GM12878 (cell line): ENCODE measurements around the gene TTC38. TPM values are rescaled to one million over a fixed set of nuclear protein-coding genes. Genes with fewer than 3 reads are reported as not detected.

Experiments
- ATAC-seq: fragments of 200-7000 bp; cut with Tn5 transposase; 3 replicates; pipeline ENCODE4 v1.9.1; 2020; ENCODE audit warnings: mild to moderate bottlenecking, moderate library complexity
- BruUV-seq: library from RNA; stranded (reverse); fragments of 400-500 nt; replicated peaks from 2 replicates; lab custom pipeline; 2021; lab: Mats Ljungman, UMichigan
- CTCF ChIA-PET: fragments of 300-600 bp; sonication (Branson Sonifier 250); formaldehyde crosslinking; extraction: SDS; loops from one replicate; lab custom pipeline; 2021; ENCODE audit warnings: inconsistent platforms; lab: Yijun Ruan, JAX
- POLR2A ChIA-PET: fragments of 350-600 bp; formaldehyde crosslinking; extraction: SDS; loops from one replicate; lab custom pipeline; 2021; ENCODE audit warnings: inconsistent platforms; lab: Charles Lee
- RAD21 ChIA-PET: fragments of 300-600 bp; sonication (Branson Sonifier 250); formaldehyde crosslinking; loops from one replicate; lab custom pipeline; 2023; ENCODE audit warnings: antibody characterized with exemption; ENCODE audit not compliant: unreplicated experiment; lab: Charles Lee
- SMC1A ChIA-PET: fragments of 300-600 bp; sonication (Branson Sonifier 250); formaldehyde crosslinking; loops from one replicate; lab custom pipeline; 2023; ENCODE audit not compliant: unreplicated experiment, uncharacterized antibody; lab: Charles Lee
- DNase-seq: peaks from one replicate; pipeline ENCODE4 v3.0.0-alpha.2; 2011; ENCODE audit warnings: low read depth, low spot score
- FAIRE-seq: peaks from 3 replicates; lab custom pipeline; 2011; peaks lifted over from hg19 to GRCh38; lab: Jason Lieb, UNC
- H2AFZ ChIP-seq: 2 replicates; pipeline ENCODE4 v1.6.0; 2011; ENCODE audit warnings: low read depth, low read length, control low read depth; ENCODE audit not compliant: control insufficient read depth
- H3K27ac ChIP-seq: 2 replicates; pipeline ENCODE4 v1.5.1; 2011; ENCODE audit warnings: control low read depth; ENCODE audit not compliant: control insufficient read depth, insufficient read depth
- H3K27me3 ChIP-seq, 2 experiments: replicated peaks in 1 of 2; 2 replicates each; pipeline versions ENCODE4 v1.6.0 to v1.6.1; 2011; ENCODE audit warnings: low read length in 1 of 2; ENCODE audit not compliant: control insufficient read depth in 2 of 2, insufficient read depth in 2 of 2
- H3K36me3 ChIP-seq, 2 experiments: 2 replicates each; pipeline ENCODE4 v1.5.1; 2011; ENCODE audit warnings: low read length in 1 of 2; ENCODE audit not compliant: control insufficient read depth in 2 of 2, insufficient read depth in 2 of 2
- H3K4me1 ChIP-seq: 2 replicates; pipeline ENCODE4 v1.6.1; 2011; ENCODE audit warnings: mild to moderate bottlenecking, low read length, moderate library complexity, mixed read lengths; ENCODE audit not compliant: control insufficient read depth, insufficient read depth
- H3K4me2 ChIP-seq: 2 replicates; pipeline ENCODE4 v1.6.0; 2011; ENCODE audit warnings: control low read depth; ENCODE audit not compliant: control insufficient read depth, insufficient read depth
- H3K4me3 ChIP-seq: fragments of 200-600 bp; sonication (generic); 2 replicates; pipeline ENCODE4 v1.5.1; 2016
- H3K79me2 ChIP-seq: 2 replicates; pipeline ENCODE4 v1.6.0; 2011; ENCODE audit warnings: low read length; ENCODE audit not compliant: control insufficient read depth, insufficient read depth
- H3K9ac ChIP-seq: 2 replicates; pipeline ENCODE4 v1.8.0; 2011; ENCODE audit warnings: low read length, control low read depth, mixed read lengths; ENCODE audit not compliant: control insufficient read depth, insufficient read depth
- H3K9me3 ChIP-seq: replicated peaks from 3 replicates; pipeline ENCODE4 v1.5.1; 2011; ENCODE audit warnings: mild to moderate bottlenecking, low read length; ENCODE audit not compliant: control insufficient read depth, insufficient read depth
- H4K20me1 ChIP-seq: 2 replicates; pipeline ENCODE4 v1.6.0; 2011; ENCODE audit not compliant: control insufficient read depth, insufficient read depth
- HCFC1 ChIP-seq: fragments of 150-350 bp; IDR thresholded peaks from 2 replicates; pipeline ENCODE4 v1.6.1; 2014; ENCODE audit warnings: low read length
- STAT3 ChIP-seq: IDR thresholded peaks from 2 replicates; pipeline ENCODE4 v1.6.1; 2011; ENCODE audit warnings: low read depth, low read length, improper control_type of control experiment
- TAF1 ChIP-seq: IDR thresholded peaks from 2 replicates; pipeline ENCODE4 v1.6.1; 2011; ENCODE audit warnings: mild to moderate bottlenecking, low read depth, low read length, borderline replicate concordance
- TCF12 ChIP-seq: IDR thresholded peaks from 2 replicates; pipeline ENCODE4 v1.6.1; 2011; ENCODE audit warnings: low read depth, mild to moderate bottlenecking, low read length
- ZNF217 ChIP-seq: fragments of 450-650 bp; IDR thresholded peaks from 2 replicates; pipeline ENCODE4 v1.6.1; 2017; ENCODE audit warnings: antibody characterized with exemption, mild to moderate bottlenecking
- whole genome bisulfite sequencing: methylation state at CpG from one replicate; pipeline ENCODE4 v1.1.6; 2016; ENCODE audit warnings: low lambda C conversion rate; ENCODE audit not compliant: insufficient replicate concordance, insufficient coverage; ENCODE audit errors: missing lambda C conversion rate; 5-methylcytosine and 5-hydroxymethylcytosine counted together
- in situ Hi-C: fragments of 300-500 bp; cut with MboI; formaldehyde crosslinking; loops from 9 replicates; pipeline ENCODE4 v1.14.3; 2018; ENCODE audit warnings: mixed read lengths
- intact Hi-C: fragments of 100-400 bp; cut with micrococcal nuclease; formaldehyde crosslinking; loops from one replicate; pipeline ENCODE4 v1.14.2; 2022; ENCODE audit not compliant: unreplicated experiment
- polyA plus RNA-seq, 11 experiments: library from polyadenylated mRNA; depleted of rRNA in 4 of 11; unstranded in 6 of 11; stranded (reverse) in 5 of 11; fragments of >200 nt; fragmentation: Nextera tagmentation in 4 of 11; fragmentation: Illumina TruSeq in 1 of 11; extraction: Ambion mirVana in 4 of 11; extraction: Trizol in 1 of 11; gene quantifications; 1 replicate in 1 of 11; 2 replicates in 10 of 11; pipeline versions ENCODE4 v1.2.1 to v1.2.3, GENCODE V29; 2011 to 2016; ENCODE audit warnings: inconsistent platforms in 2 of 11, missing spikeins in 2 of 11, low read depth in 1 of 11
- total RNA-seq, 4 experiments: library from RNA; depleted of rRNA in 3 of 4; stranded (reverse); fragments of >200 nt in 3 of 4; fragmentation: Illumina TruSeq in 1 of 4; extraction: Trizol in 1 of 4; gene quantifications; 2 replicates each; pipeline versions ENCODE4 v1.2.1 to v1.2.3, GENCODE V29; 2013 to 2021
- TF ChIP-seq, protein P1 (sequence below): fragments of 450-650 bp; IDR thresholded peaks from 2 replicates; pipeline ENCODE4 v1.6.1; 2016; ENCODE audit warnings: mild to moderate bottlenecking
- TF ChIP-seq, protein P2 (sequence below): fragments of 450-650 bp; IDR thresholded peaks from 2 replicates; pipeline ENCODE4 v1.6.1; 2018; ENCODE audit warnings: mild to moderate bottlenecking, low read depth, moderate library complexity; ENCODE audit not compliant: partially characterized antibody

Gene TTC38
- total and polyA plus RNA-seq, 10 of the 15 experiments (the other 5 are each of a cell fraction or from before 2014, with no cell fraction given) = 0.58 to 39.9 (median 13.0) TPM

DNA sequence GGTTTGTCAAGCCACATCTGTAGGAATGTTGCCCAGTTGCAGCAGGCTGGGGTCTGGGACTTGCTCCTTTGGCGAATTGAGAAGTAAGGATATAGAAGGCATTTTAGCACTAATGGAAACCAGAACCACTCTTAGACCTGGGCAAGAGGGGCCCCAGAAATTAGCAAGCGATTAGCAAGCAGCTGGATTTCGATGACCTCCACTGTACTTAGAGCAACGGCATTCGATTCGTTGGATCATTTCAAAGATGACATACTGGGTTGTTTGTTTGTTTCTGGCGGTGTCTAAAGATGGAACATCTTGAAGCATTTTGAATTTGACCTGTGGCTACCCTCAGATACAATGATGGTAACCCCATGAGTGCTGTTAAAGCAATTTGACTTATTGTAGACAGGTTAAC is 16.5 kb upstream of the TTC38 start:
- ChIA-PET RAD21 (interaction anchor here (2.1 kb wide), 1 partner anchor 45 kb away, joined by 7 read pairs; the partner anchor contains the start of gene GTSE1), CTCF (interaction anchor here (0.6 to 1.5 kb wide), 3 partner anchors 16 to 871 kb away, joined by 3 to 4 read pairs (median 3); no protein-coding TSS in a partner anchor), SMC1A (no interaction called here), POLR2A (no interaction called here)
- WGBS = 68% methylated on average over 7 of the region's 7 CpGs
- ATAC-seq (no peak), DNase-seq (no peak)
- H3K4me2 ChIP-seq = peak overlapping the region; percentile 78
- peaks cover 7% of the 10 kb centered on the region; the same call in 1 of the 2 replicates for H3K4me1 ChIP-seq
- no peaks in the 10 kb centered on the region for H4K20me1 ChIP-seq
- intact Hi-C loops = loop anchor here (5.0 kb wide), 2 partner anchors 46 to 99 kb away; partner anchors contain the start of genes GTSE1 and PPARA
- in situ Hi-C loops = no loop called here
- TF ChIP-seq TCF12 = no peak
- TF ChIP-seq, protein P1, sequence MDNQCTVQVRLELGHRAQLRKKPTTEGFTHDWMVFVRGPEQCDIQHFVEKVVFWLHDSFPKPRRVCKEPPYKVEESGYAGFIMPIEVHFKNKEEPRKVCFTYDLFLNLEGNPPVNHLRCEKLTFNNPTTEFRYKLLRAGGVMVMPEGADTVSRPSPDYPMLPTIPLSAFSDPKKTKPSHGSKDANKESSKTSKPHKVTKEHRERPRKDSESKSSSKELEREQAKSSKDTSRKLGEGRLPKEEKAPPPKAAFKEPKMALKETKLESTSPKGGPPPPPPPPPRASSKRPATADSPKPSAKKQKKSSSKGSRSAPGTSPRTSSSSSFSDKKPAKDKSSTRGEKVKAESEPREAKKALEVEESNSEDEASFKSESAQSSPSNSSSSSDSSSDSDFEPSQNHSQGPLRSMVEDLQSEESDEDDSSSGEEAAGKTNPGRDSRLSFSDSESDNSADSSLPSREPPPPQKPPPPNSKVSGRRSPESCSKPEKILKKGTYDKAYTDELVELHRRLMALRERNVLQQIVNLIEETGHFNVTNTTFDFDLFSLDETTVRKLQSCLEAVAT = peak; percentile 78; the same call in 1 of the 2 replicates
- TF ChIP-seq, all 136 proteins: peak for 1
- no peaks in the 10 kb centered on the region for H3K27me3 ChIP-seq
- FAIRE-seq = peak; percentile 61
- H3K36me3 ChIP-seq = no peaks in the 10 kb centered on the region
- no TSS peak for BruUV-seq
- H3K9me3 ChIP-seq = no peaks in the 10 kb centered on the region
- H3K9ac ChIP-seq = peak overlapping the region; percentile 85
- H3K4me3 ChIP-seq = peak overlapping the region; percentile 77
- peaks cover 16% of the 10 kb centered on the region for H3K79me2 ChIP-seq
- H3K27ac ChIP-seq = peak overlapping the region; percentile 81; the same call in 1 of the 2 replicates
- H2AFZ ChIP-seq = no peak overlapping the region; the same call in 1 of the 2 replicates

DNA sequence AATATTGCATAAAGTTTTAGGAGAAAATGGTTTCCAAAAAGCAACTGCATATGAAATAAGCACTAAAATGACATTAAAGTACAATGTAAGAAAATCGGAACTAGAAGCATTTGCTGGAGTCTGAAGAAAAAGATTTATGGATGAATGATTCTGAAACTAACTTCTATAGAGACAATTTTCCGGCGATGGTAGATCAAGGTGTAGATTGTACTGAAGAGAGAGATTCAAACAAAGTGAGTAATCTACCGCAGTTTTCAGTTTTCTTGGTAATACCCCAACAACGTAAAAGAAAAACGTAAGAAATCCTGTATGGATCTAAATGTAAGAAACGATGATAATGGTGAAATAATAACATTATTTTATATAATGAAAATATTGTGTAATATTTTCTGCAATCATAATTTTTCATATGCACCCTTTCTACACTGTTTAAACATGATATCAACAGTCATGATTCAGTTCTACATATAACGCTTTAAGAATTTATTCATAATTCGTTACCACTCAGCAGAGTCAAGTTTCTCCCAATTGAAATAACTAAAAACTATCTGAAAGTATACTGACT is 15.9 kb upstream of the TTC38 start:
- H2AFZ ChIP-seq = no peak overlapping the region
- H3K9me3 ChIP-seq = no peaks in the 10 kb centered on the region
- no peak overlapping the region for H3K9ac ChIP-seq
- 93% methylated on average over 9 of the region's 9 CpGs for WGBS
- in situ Hi-C loops = no loop called here
- no peaks in the 10 kb centered on the region for H4K20me1 ChIP-seq
- H3K27me3 ChIP-seq = no peaks in the 10 kb centered on the region
- H3K4me1 ChIP-seq = peaks cover 7% of the 10 kb centered on the region; the same call in 1 of the 2 replicates
- ATAC-seq (no peak), FAIRE-seq (no peak), DNase-seq (no peak)
- ChIA-PET SMC1A (interaction anchor here (0.9 kb wide), 1 partner anchor 10 kb away, joined by 3 read pairs; no protein-coding TSS in a partner anchor), RAD21 (no interaction called here), CTCF (interaction anchor here (0.6 to 1.5 kb wide), 5 partner anchors 15 to 871 kb away, joined by 3 to 4 read pairs (median 3); partner anchors contain the start of gene GTSE1), POLR2A (no interaction called here)
- H3K4me2 ChIP-seq = no peak overlapping the region
- intact Hi-C loops = loop anchor here (5.0 kb wide), 2 partner anchors 45 to 100 kb away; partner anchors contain the start of genes GTSE1 and PPARA
- H3K4me3 ChIP-seq = peak overlapping the region; percentile 77; the same call in 1 of the 2 replicates
- BruUV-seq = TSS peak; percentile 76
- H3K79me2 ChIP-seq = peaks cover 16% of the 10 kb centered on the region
- TF ChIP-seq TAF1 (no peak), STAT3 (no peak), HCFC1 (no peak), ZNF217 (no peak)
- TF ChIP-seq, protein P2, sequence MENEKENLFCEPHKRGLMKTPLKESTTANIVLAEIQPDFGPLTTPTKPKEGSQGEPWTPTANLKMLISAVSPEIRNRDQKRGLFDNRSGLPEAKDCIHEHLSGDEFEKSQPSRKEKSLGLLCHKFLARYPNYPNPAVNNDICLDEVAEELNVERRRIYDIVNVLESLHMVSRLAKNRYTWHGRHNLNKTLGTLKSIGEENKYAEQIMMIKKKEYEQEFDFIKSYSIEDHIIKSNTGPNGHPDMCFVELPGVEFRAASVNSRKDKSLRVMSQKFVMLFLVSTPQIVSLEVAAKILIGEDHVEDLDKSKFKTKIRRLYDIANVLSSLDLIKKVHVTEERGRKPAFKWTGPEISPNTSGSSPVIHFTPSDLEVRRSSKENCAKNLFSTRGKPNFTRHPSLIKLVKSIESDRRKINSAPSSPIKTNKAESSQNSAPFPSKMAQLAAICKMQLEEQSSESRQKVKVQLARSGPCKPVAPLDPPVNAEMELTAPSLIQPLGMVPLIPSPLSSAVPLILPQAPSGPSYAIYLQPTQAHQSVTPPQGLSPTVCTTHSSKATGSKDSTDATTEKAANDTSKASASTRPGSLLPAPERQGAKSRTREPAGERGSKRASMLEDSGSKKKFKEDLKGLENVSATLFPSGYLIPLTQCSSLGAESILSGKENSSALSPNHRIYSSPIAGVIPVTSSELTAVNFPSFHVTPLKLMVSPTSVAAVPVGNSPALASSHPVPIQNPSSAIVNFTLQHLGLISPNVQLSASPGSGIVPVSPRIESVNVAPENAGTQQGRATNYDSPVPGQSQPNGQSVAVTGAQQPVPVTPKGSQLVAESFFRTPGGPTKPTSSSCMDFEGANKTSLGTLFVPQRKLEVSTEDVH = no peak
- no peak overlapping the region for H3K27ac ChIP-seq
- H3K36me3 ChIP-seq = no peaks in the 10 kb centered on the region
